Measurements from ENCODE around the gene EVPL. TPM values are rescaled to one million over a fixed set of nuclear protein-coding genes. Genes with fewer than 3 reads are reported as not detected.
A peak's percentile ranks its signal among the peaks of the same experiment; 100 is the strongest.

EVPL gene
- total and polyA plus RNA-seq, 2 of the 13 experiments (the other 11 are each of a cell fraction or from before 2014, with no cell fraction given), result 2.1 to 8.2 TPM

- no peak for TF ChIP-seq CREB3 (CRISPR knock-in tag; IDR thresholded peaks at IDR 0.05)
- TF ChIP-seq ZNF143 (CRISPR knock-in tag; IDR thresholded peaks at IDR 0.05), result no peak
- TF ChIP-seq NFE2 (CRISPR knock-in tag; IDR thresholded peaks at IDR 0.05), result no peak
- TF ChIP-seq PPARG (CRISPR knock-in tag; conservative IDR thresholded peaks at IDR 0.05), result no peak
- 0 out of 2 replicates have a peak, but pooled peaks have one; percentile 17 for TF ChIP-seq ZBTB25 (CRISPR knock-in tag; IDR thresholded peaks at IDR 0.05)
- no peak for TF ChIP-seq ZNF530 (CRISPR knock-in tag; IDR thresholded peaks at IDR 0.05; ENCODE audit: low read depth)
Observed at GRCh38 chr17:75994802-75995370, 32.2 kb downstream of the EVPL start (continued).

GRCh38 chr17:75991396-75991795, 35.7 kb downstream of the EVPL start:
- CTCF ChIA-PET (ENCODE audit: low intra/inter-chr PET ratio, low total read pairs), result no interaction called here

More at GRCh38 chr17:75991396-75991795, 35.7 kb downstream of the EVPL start:
- no peak for DNase-seq (ENCODE audit: low spot score)
- no peak overlapping the region for H3K27ac ChIP-seq (ENCODE audit: extremely low read length, insufficient read depth, low read length)
- no peak for TF ChIP-seq ZNF20 (CRISPR knock-in tag; IDR thresholded peaks at IDR 0.05)
- no peak for TF ChIP-seq KLF11 (CRISPR knock-in tag; IDR thresholded peaks at IDR 0.05)
- no peak for TF ChIP-seq ZSCAN12 (CRISPR knock-in tag; IDR thresholded peaks at IDR 0.05)
- no peak for TF ChIP-seq TSC22D2 (CRISPR knock-in tag; IDR thresholded peaks at IDR 0.05; ENCODE audit: borderline replicate concordance)
- no peak for TF ChIP-seq ATF7-NPFF (CRISPR knock-in tag; IDR thresholded peaks at IDR 0.05; ENCODE audit: low read depth)
- no peak for TF ChIP-seq ZBTB44 (CRISPR knock-in tag; IDR thresholded peaks at IDR 0.05)
- no peak for TF ChIP-seq ZMYM4 (CRISPR knock-in tag; IDR thresholded peaks at IDR 0.05)
- no peak for TF ChIP-seq HNRNPLL (IDR thresholded peaks at IDR 0.05; ENCODE audit: low read depth, low read length, poor library complexity, severe bottlenecking)
- TF ChIP-seq JUND (CRISPR knock-in tag; IDR thresholded peaks at IDR 0.05), result no peak
- TF ChIP-seq ZSCAN22 (CRISPR knock-in tag; IDR thresholded peaks at IDR 0.05), result no peak
- TF ChIP-seq PBX2 (CRISPR knock-in tag; IDR thresholded peaks at IDR 0.05), result no peak
- BruUV-seq (replicated peaks), result no TSS peak
- intact Hi-C loops (cut with micrococcal nuclease; ENCODE audit: unreplicated experiment), result no loop called here
- H3K27me3 ChIP-seq (ENCODE audit: control insufficient read depth in 1 of 2, insufficient read depth in 2 of 2, low read length in 2 of 2), result no peaks in the 10 kb centered on the region
- WGBS (ENCODE audit: low lambda C conversion rate), result 100% methylated on average over 9 of the region's 9 CpGs
- POLR2A ChIA-PET, result no interaction called here
- H3K4me2 ChIP-seq (ENCODE audit: low read depth, low read length), result no peak overlapping the region
- H3K36me3 ChIP-seq (replicated peaks in 1 of 2; ENCODE audit: control insufficient read depth in 1 of 2, insufficient read depth in 2 of 2, low read length in 2 of 2), result peaks cover 5 to 16% of the 10 kb centered on the region in 2 experiments
- no peaks in the 10 kb centered on the region for H3K9me3 ChIP-seq (ENCODE audit: low read length)
- H3K79me2 ChIP-seq (ENCODE audit: insufficient read depth, low read length), result no peaks in the 10 kb centered on the region
- H3K4me3 ChIP-seq (replicated peaks in 1 of 3; ENCODE audit: insufficient read depth in 1 of 3, low read depth in 2 of 3, low read length in 3 of 3), result no peak overlapping the region
- H2AFZ ChIP-seq (ENCODE audit: low read length), result no peak overlapping the region
- H4K20me1 ChIP-seq (ENCODE audit: insufficient read depth, low read length), result no peaks in the 10 kb centered on the region
- ATAC-seq, result no peak
- no peak overlapping the region for H3K9ac ChIP-seq (ENCODE audit: insufficient read depth, low read depth, low read length)
- FAIRE-seq, result no peak
- in situ Hi-C loops (cut with HindIII; ENCODE audit: extremely low pct_ligation_motif_present, low pct_unique_long_range_greater_than_20kb), result no loop called here
- H3K4me1 ChIP-seq (ENCODE audit: insufficient read depth, low read length), result peaks cover 44% of the 10 kb centered on the region

All from HepG2 (cell line).